ENCODE data around the gene CORIN. TPM values are rescaled to one million over a fixed set of nuclear protein-coding genes. Genes with fewer than 3 reads are reported as not detected.
A peak's percentile ranks its signal among the peaks of the same experiment; 100 is the strongest.

The CORIN gene
- total RNA-seq, 2 experiments from 2014 or later = 0.29 to 0.34 TPM

- Mint-ChIP-seq H3K36me3 (ENCODE audit: low read depth) (no peaks in the 10 kb centered on the region), H3K4me1 (ENCODE audit: low read depth) (no peaks in the 10 kb centered on the region), H3K27me3 (peaks cover 3% of the 10 kb centered on the region), H3K4me3 (no peak overlapping the region), H3K27ac (no peak overlapping the region), H3K9me3 (no peaks in the 10 kb centered on the region)
- no peak for TF ChIP-seq CTCF (IDR thresholded peaks at IDR 0.05)
- ChIA-PET CTCF (no interaction called here), POLR2A (no interaction called here)
- intact Hi-C loops (cut with micrococcal nuclease) = no loop called here
- DNase-seq (no peak), ATAC-seq (peak; percentile 42)
Measured at GRCh38 chr4:47746122-47746521, 91.7 kb downstream of the CORIN start.

- peaks cover 2% of the 10 kb centered on the region for H3K9me3 Mint-ChIP-seq
- CTCF ChIA-PET = interaction anchor here (1.5 kb wide), 1 partner anchor 9 kb away, joined by 4 read pairs; no protein-coding TSS in a partner anchor
- TF ChIP-seq CTCF (IDR thresholded peaks at IDR 0.05) = no peak
- ATAC-seq (no peak), DNase-seq (no peak)
- H3K27me3 Mint-ChIP-seq = peaks cover 1% of the 10 kb centered on the region
- POLR2A ChIA-PET = no interaction called here
- no peaks in the 10 kb centered on the region for H3K4me1 Mint-ChIP-seq (ENCODE audit: low read depth)
- no peaks in the 10 kb centered on the region for H3K36me3 Mint-ChIP-seq (ENCODE audit: low read depth)
- intact Hi-C loops (cut with micrococcal nuclease) = no loop called here
- H3K27ac Mint-ChIP-seq = no peak overlapping the region
- no peak overlapping the region for H3K4me3 Mint-ChIP-seq
Measured at GRCh38 chr4:47744843-47745382, 93.0 kb downstream of the CORIN start.

- no peaks in the 10 kb centered on the region for H3K4me1 Mint-ChIP-seq (ENCODE audit: low read depth)
- ChIA-PET CTCF (interaction anchor here (1.5 kb wide), 1 partner anchor 10 kb away, joined by 4 read pairs; no protein-coding TSS in a partner anchor), POLR2A (no interaction called here)
- no peak for TF ChIP-seq CTCF (IDR thresholded peaks at IDR 0.05)
- peaks cover 4% of the 10 kb centered on the region for H3K27me3 Mint-ChIP-seq
- intact Hi-C loops (cut with micrococcal nuclease) = no loop called here
- ATAC-seq (no peak), DNase-seq (no peak)
- peaks cover 5% of the 10 kb centered on the region for H3K9me3 Mint-ChIP-seq
- H3K4me3 Mint-ChIP-seq = no peak overlapping the region
- no peak overlapping the region for H3K27ac Mint-ChIP-seq
- no peaks in the 10 kb centered on the region for H3K36me3 Mint-ChIP-seq (ENCODE audit: low read depth)
Measured at GRCh38 chr4:47744253-47744652, 93.6 kb downstream of the CORIN start.

GRCh38 chr4:47741200-47741599 lies 96.7 kb downstream of the CORIN start:
- H3K36me3 Mint-ChIP-seq (ENCODE audit: low read depth) = no peaks in the 10 kb centered on the region
- no peaks in the 10 kb centered on the region for H3K4me1 Mint-ChIP-seq (ENCODE audit: low read depth)
- intact Hi-C loops (cut with micrococcal nuclease) = no loop called here
- ChIA-PET CTCF (interaction anchor here (0.9 kb wide), 1 partner anchor 17 kb away, joined by 3 read pairs; no protein-coding TSS in a partner anchor), POLR2A (no interaction called here)
- TF ChIP-seq CTCF (IDR thresholded peaks at IDR 0.05) = no peak
- no peak overlapping the region for H3K4me3 Mint-ChIP-seq
- H3K27me3 Mint-ChIP-seq = peaks cover 4% of the 10 kb centered on the region
- H3K9me3 Mint-ChIP-seq = peaks cover 5% of the 10 kb centered on the region
- no peak for ATAC-seq
- no peak for DNase-seq
- H3K27ac Mint-ChIP-seq = no peak overlapping the region

- Mint-ChIP-seq H3K9me3 (peaks cover 5% of the 10 kb centered on the region), H3K27me3 (peaks cover 5% of the 10 kb centered on the region), H3K4me1 (ENCODE audit: low read depth) (no peaks in the 10 kb centered on the region), H3K4me3 (no peak overlapping the region), H3K36me3 (ENCODE audit: low read depth) (no peaks in the 10 kb centered on the region), H3K27ac (no peak overlapping the region)
- DNase-seq = no peak
- ChIA-PET POLR2A (interaction anchor here (0.6 kb wide), 1 partner anchor 211 kb away, joined by 3 read pairs; no protein-coding TSS in a partner anchor), CTCF (interaction anchor here (0.9 to 1.2 kb wide), 3 partner anchors 18 to 196 kb away, joined by 3 to 4 read pairs (median 3); no protein-coding TSS in a partner anchor)
- TF ChIP-seq CTCF (IDR thresholded peaks at IDR 0.05) = no peak
- no peak for ATAC-seq
- intact Hi-C loops (cut with micrococcal nuclease) = no loop called here
Measured at GRCh38 chr4:47737326-47737725, 100.5 kb downstream of the CORIN start.

Measured in activated CD8-positive, alpha-beta T cell treated with anti-CD3 and anti-CD28 coated beads for 36 hours (primary cell).